Measurements from ENCODE around the gene PPP2R5B.
A peak's percentile ranks its signal among the peaks of the same experiment; 100 is the strongest.

Gene PPP2R5B

GRCh38 chr11:64890522-64890939 lies 34.0 kb upstream of the PPP2R5B start:
- DNase-seq: no peak

- no peak for DNase-seq
These were observed 33.2 kb upstream of the PPP2R5B start for GRCh38 chr11:64891215-64891848.

DNA sequence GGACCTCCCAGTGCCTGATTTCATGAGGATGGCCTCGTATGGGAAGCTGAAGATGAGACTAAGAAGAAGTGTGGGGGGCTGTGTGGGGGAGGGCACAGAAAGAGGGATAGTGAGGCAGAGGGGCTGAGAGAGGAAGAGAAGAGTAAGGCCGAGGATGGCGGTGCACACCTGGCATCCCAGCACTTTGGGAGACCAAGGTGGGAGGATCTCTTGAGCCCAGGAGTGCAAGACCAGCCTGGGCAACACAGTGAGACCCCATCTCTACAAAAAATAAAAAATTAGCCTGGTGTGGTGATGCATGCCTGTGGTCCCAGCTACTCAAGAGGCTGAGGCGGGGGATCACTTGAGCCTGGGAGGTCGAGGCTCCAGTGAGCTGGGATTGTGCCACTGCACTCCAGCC lies 32.6 kb upstream of the PPP2R5B start:
- DNase-seq: no peak

- no peak for DNase-seq
These were observed 32.1 kb upstream of the PPP2R5B start for GRCh38 chr11:64892411-64892831.

DNA sequence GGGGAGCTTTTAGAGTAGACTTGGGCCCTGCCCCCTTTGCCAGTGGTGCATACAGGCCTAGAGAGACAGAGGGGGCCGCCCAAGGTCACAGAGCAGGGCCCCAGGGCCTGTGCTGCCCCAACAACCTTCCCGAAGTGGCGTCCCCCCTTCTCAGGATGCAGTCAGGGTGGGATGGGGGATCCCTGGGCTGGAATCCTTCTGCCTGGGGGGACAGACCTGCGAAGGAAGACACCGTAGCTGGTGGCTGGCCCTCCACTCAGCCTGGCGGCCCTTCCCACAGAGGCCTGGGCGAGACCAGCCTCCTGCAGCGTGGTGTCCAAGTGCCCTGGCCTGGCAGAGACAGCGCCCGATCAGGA lies 31.7 kb upstream of the PPP2R5B start:
- DNase-seq: no peak

- no peak for DNase-seq
These were observed 31.1 kb upstream of the PPP2R5B start for GRCh38 chr11:64893194-64894069.

DNA sequence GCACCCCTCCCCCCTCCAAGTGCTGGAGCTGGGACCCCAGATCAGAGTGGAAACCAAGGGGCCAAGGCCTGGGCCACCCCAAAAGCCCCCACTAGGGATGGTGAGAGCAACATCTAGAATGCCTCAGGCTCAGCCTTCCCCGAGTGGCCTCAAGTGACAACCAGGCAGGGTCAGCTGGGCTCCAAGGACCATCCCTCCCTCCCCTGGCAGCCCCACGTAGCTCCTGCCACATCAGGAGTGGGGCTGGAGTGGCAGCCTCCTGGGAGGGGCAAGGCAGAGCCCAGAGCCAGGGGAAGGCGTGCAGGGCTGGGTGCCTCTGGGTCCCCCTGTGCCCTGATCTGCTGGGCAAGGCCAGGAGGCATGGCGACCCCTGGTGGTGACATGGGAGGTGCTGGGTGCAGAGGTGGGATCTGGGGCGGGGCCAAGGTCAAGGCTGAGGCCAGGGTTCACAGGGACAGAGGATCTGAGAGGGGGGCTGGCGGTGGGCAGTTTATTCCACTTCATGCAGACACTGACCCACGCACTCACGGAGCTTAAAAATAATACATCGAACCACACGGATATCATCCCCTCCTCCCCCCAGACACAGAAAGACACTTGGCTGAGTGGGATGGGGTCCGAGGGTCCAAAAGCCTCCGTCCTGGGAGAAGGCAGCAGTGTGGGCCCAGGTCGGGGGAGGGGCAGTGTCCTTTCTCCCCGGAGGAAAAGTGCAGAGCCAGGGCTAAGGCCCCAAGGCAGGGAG lies 30.2 kb upstream of the PPP2R5B start:
- peak; percentile 79 to 95 (median 90) for DNase-seq

- DNase-seq: no peak
These were observed 29.6 kb upstream of the PPP2R5B start for GRCh38 chr11:64894812-64895452.

DNA sequence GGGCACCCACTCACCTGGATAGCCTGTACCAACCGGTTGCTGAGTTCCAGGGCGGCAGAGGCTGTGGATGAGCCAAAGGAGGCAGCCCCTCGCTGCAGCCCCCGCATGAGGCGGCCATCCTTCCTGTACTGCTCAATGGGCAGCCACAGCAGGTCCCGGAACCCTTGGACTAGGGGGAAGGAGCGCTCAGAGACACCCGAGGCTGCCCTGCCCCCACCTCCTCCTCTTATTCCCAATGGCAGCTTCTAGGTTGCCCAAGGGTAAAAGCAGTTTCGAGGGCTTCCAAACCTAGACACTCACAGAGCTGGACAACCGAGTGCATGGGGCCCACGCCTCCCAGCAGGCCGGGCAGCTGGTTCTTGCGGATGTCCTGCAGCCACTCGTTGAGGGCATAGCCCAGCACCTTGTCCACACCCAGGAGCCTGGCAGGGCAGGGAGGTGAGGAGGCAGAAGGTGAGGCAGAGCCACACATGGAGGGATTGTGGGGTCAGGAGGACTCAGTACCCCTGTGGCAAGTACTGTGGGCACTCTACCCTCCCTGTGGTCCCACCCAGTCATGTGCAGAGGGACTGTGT lies 28.0 kb upstream of the PPP2R5B start:
- no peak for DNase-seq

DNA sequence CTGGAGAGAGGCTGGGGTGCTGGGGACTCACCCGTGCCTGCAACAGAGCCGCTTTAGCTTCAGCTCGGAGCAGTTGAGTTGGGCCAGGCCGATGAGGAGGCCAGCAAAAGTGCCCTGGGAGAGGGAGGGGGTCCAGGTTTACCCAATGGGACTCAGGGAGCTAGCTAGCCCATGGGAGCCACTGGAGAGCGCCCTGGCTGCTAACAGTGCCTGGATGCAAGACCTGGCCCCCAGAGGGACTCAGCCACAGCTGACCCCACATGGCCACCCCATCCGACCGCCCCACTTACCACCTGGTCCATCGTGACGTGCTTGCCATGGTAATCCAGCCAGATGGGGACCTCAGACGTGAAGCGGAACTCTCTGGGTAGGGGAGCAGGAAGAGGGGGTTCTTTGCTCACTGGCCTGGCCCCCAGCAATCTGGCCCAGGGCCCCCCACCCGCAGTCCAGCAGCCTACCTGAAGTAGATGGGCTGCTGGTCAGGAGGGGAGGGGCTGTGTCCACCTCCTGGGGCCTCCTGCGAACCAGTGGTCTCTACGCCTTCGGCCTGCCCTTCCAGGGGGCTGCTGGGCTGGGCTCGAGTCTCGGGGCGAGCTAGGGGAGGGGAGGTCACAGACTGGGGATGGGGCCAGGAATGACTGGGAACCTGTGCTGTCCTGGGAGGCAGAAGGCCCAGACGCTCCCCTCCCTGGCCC lies 27.0 kb upstream of the PPP2R5B start:
- DNase-seq: no peak

DNA sequence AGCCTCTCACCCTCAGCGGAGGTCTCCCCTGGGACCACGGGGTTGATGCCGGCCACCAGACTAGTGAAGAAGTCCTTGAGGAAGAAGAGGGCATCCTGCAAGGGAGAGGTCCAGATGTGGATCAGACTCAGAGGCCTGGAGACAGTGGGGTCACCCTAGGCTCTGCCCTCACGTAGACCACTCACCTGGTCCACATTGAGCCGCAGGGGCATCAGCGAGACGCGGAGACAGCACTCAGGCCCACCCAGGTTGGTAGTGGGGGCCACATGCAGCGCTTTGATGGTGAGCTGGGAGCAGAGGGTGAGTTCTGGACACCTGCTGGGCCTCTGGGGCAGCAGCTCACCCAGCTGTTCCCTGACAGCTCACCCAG lies 26.4 kb upstream of the PPP2R5B start:
- DNase-seq: no peak

- no peak for DNase-seq
These were observed 25.9 kb upstream of the PPP2R5B start for GRCh38 chr11:64898541-64898940.

DNA sequence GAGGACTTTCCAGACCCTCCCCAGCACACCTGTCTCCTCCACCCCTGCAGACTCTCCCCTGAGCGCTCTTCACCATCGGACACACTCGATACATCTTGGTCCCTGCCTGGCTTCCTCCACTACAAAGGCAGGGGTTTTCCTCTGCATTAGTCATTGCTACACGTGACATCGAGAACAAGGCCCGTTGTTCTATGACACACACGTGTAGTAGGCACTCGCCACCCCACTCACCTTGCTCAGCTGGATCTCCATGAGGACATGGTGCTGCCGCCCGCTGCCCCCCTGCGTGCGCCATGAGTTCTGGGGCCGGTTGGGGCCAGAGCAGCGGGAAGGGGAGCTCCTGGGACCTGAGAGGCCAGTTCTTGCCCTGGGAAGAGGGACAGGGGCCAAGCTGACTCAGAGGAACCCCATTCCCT lies 24.2 kb upstream of the PPP2R5B start:
- DNase-seq: peak in 1 of 4 experiments; percentile 25

DNA sequence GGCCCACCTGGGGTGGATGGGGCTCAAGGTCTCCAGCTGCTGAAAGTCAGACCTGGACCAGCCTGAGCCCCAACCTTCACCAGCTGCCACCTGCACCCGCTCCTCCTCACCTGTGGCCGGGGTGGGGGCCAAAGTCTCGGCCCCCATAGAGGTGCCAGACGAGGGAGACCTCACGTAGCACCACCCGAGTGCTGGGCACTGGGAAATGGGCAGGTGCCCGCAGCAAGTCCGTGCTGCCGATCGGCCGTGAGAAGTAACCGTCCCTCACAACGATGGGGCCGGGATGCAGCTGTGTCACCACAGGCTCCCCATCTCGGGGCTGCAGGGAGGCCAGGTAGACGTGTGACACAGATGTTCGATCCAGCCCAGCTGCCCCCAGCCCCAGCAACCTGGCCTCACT lies 23.7 kb upstream of the PPP2R5B start:
- no peak for DNase-seq

DNA sequence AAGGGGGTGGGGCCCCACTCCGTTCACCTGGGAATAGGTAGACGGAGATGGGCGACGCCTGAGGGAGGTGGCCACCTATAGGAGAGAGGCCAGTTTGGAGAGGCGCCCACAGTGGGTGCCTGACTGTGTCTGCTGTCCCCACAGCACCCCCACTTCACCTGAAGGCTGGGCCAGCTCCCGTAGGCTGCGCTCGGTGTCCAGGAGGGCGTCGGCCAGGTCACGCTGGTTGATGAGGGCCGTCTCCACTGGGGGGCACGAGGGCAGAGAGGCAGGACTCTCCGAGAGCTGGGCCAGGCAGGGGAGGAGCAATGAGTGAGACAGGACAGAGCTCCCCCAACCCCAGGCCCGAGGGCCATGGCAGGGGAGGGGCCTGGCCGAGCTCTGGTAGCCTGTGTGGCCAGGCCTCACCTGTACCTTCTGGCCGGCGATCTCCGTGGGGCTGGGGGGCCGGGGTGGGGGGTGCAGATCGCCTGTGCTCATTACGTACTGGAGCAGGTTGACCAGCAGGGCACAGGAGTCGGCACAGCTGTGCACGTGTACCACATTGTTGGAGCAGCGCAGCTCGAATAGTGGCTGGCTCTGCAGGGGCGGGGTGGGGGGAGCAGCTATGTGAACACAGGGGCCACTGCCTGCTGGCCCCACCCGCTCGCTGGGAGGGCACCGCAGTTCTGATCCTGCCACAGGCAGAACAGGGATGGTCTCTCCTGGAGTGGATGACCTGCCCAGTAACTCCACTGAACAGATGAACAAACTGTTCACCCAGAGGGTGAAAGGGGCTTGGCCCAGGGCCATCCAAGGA lies 22.2 kb upstream of the PPP2R5B start:
- no peak for DNase-seq

- DNase-seq: no peak
These were observed 21.1 kb upstream of the PPP2R5B start for GRCh38 chr11:64903291-64903833.

DNA sequence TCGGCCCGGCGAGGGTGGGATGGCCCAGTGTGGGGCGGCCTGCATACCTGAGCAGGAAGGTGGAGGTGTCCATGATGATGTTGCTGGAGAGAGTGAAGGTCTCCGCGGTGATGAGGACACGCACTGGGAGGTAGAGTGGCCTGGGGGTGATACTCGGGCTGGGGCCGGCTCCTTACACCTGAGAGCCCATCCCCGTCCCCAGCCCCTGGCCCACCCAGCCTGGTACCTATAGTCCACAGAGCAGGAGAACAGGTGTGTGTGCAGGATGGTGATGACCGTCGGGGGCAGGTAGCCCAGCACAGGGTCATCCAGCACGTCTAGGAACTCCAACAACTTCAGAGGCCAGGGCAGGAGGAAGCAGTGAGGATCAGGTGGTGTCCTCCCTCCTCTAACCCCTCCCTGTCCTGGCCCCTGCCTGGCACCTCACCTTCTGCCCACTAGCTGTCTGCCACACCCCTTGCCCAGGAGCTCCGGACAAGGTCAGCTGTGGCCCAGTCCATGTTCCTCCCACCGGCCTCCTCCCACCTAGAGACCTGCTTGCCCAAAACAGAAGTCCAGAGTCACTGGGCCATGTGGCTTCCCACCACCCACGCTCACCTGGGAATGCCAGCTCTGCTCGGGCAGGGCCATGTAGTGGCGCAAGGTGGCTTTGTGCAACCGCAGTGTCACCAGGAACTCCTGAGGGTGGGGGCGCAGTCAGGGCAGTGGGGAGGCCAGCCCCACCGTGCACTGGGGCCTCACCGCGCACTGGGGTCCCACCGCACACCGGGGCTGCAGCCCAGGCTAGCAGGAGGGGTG lies 18.8 kb upstream of the PPP2R5B start:
- DNase-seq: no peak

GRCh38 chr11:64906314-64906635 lies 18.2 kb upstream of the PPP2R5B start:
- no peak for DNase-seq

GRCh38 chr11:64908766-64909165 lies 15.7 kb upstream of the PPP2R5B start:
- DNase-seq: no peak

DNA sequence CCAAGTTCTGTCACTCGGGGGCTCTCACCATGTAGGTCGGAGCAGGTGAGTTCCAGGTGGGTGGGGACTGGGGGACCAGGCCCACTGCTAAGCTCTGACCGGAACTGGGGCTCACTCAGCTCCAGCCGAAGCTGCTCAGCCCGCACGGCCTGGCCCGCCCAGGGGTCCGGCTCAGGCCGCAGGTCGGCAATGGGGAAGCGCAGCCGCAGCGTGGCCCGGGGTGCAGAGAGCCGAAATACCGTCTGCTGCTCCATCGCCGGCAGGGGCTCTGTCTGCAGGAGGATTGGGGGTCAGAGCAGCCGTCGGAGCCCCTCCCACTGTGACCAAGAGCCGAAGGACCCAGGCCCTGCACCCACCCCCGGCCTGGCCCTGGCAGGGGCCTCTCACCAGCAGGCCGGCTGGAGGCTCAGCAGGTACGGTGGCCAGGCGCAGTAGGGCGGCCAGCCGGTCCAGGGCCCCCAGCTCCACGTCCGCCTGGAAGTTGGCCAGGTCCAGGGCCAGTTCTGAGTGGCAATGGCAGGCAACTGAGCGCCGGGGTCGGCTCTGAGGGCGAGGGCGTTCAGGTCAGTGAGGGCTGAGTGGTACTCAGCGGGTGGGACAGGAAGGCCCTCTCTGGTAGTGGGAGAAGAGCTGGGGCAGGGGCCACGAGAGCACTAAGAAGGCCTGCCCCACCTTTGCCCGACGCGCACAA lies 14.7 kb upstream of the PPP2R5B start:
- no peak for DNase-seq

Measured in activated naive CD4-positive, alpha-beta T cell (primary cell).